GM21717 (cell line): ENCODE data around the gene FBN1.

Experiments
- ATAC-seq: cut with Tn5 transposase; IDR thresholded peaks from one replicate; pipeline ENCODE4 v1.9.1; 2021; ENCODE audit warnings: mild to moderate bottlenecking, moderate library complexity; ENCODE audit not compliant: unreplicated experiment

FBN1 gene

GRCh38 chr15:48381861-48382260, 263.6 kb downstream of the FBN1 start:
- ATAC-seq: no peak

GRCh38 chr15:48380198-48380597, 265.3 kb downstream of the FBN1 start:
- ATAC-seq: no peak

- ATAC-seq: no peak
These were observed 269.7 kb downstream of the FBN1 start for GRCh38 chr15:48375767-48376166.

GRCh38 chr15:48374472-48374871, 271.0 kb downstream of the FBN1 start:
- ATAC-seq: no peak

- ATAC-seq: no peak
These were observed 271.6 kb downstream of the FBN1 start for GRCh38 chr15:48373821-48374451.

- no peak for ATAC-seq
These were observed 273.5 kb downstream of the FBN1 start for GRCh38 chr15:48371961-48372360.

GRCh38 chr15:48371550-48371949, 274.0 kb downstream of the FBN1 start:
- no peak for ATAC-seq

- ATAC-seq: no peak
These were observed 275.0 kb downstream of the FBN1 start for GRCh38 chr15:48370460-48370859.

GRCh38 chr15:48367483-48367882, 278.0 kb downstream of the FBN1 start:
- ATAC-seq: no peak

GRCh38 chr15:48366584-48367312, 278.8 kb downstream of the FBN1 start:
- no peak for ATAC-seq

- ATAC-seq: no peak
These were observed 279.9 kb downstream of the FBN1 start for GRCh38 chr15:48365575-48365974.

- ATAC-seq: no peak
These were observed 282.0 kb downstream of the FBN1 start for GRCh38 chr15:48363474-48363873.

- no peak for ATAC-seq
These were observed 283.8 kb downstream of the FBN1 start for GRCh38 chr15:48361685-48362084.

GRCh38 chr15:48360841-48361240, 284.7 kb downstream of the FBN1 start:
- no peak for ATAC-seq
